C4-2B (cell line): ENCODE data around the gene B4GALNT2.

Source experiments
- H3K27ac ChIP-seq: fragments of 450-650 bp; 2 replicates; pipeline ENCODE4 v1.5.1; 2017
- CTCF ChIP-seq: fragments of 450-650 bp; conservative IDR thresholded peaks from 2 replicates; pipeline ENCODE4 v1.5.1; 2017; ENCODE audit warnings: mild to moderate bottlenecking
- ZFX ChIP-seq: fragments of 450-650 bp; IDR thresholded peaks from 2 replicates; pipeline ENCODE4 v1.6.1; 2017

The B4GALNT2 gene

GRCh38 chr17:49209061-49209571 lies 76.5 kb downstream of the B4GALNT2 start:
- no peak for TF ChIP-seq ZFX
- TF ChIP-seq CTCF = no peak
- H3K27ac ChIP-seq = no peak overlapping the region

DNA sequence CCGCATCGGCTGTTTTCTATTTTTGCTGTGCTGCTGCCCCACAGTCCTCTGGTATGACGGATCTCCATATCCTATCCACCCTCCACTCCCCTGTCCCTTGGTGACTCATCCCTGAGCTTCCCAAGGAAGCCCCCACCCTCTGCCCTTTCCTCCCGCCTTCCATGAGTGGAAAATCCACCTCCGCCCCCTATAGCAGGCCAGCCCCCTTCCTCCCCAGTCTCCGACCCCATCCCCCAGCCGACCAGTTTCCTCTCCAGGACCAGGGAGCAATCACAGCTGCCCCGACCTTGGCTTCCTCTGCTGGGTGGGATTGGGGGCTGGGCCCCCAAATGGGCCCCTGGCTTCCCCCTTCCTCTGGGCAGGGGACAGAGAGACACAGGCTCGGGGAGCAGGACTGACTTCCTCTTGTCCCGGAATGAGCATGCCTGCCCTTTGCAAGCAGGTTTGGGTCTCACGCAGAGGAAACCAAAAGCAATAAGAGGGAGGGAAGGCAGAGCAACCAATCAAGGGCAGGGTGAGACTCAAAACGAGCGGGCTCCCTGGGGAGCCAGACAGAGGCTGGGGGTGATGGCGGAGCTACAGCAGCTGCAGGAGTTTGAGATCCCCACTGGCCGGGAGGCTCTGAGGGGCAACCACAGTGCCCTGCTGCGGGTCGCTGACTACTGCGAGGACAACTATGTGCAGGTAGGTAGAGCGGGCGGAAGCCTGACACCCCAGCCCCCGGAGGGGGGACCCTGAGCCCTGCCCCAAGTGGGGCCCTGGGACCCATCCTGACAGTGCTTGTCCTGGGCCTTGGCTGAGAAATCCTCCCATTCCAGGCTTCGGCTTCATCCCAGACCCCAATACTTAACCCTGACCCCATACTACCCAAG lies 77.8 kb downstream of the B4GALNT2 start, which contains the start of the genes ABI3 and GNGT2:
ABI3 (plus strand) TSS at position 550 of the 872 bp plus-strand sequence; CDS start at position 568, 18 bp downstream.
GNGT2 (minus strand) TSS at position 417 of the 872 bp plus-strand sequence. CDS start 3,152 bp downstream, outside the sequence.
- no peak within 1 kb of the TSS for H3K27ac ChIP-seq
- no peak for TF ChIP-seq CTCF
- TF ChIP-seq ZFX = no peak

- TF ChIP-seq CTCF = no peak
- no peak overlapping the region for H3K27ac ChIP-seq
These were observed 80.8 kb downstream of the B4GALNT2 start for GRCh38 chr17:49213399-49213798.

- TF ChIP-seq ZFX (no peak), CTCF (no peak)
These were observed 81.3 kb downstream of the B4GALNT2 start for GRCh38 chr17:49213847-49214246.

GRCh38 chr17:49214676-49215360 lies 82.2 kb downstream of the B4GALNT2 start:
- no peak for TF ChIP-seq CTCF
- TF ChIP-seq ZFX = no peak

More at GRCh38 chr17:49213847-49214246, 81.3 kb downstream of the B4GALNT2 start:
- no peak overlapping the region for H3K27ac ChIP-seq

DNA sequence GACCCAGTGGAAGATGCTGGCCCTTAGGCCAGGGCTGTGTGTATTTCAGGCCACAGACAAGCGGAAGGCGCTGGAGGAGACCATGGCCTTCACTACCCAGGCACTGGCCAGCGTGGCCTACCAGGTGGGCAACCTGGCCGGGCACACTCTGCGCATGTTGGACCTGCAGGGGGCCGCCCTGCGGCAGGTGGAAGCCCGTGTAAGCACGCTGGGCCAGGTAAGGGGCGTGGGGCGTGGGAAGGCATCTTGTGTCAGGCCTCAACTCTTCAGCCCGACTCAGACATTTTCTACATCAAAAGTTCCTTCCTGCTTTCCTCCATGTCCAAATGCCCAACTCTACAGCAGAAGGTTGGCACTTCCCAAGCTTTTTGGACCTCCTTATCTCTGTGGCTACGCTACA lies 83.9 kb downstream of the B4GALNT2 start:
- TF ChIP-seq CTCF = no peak
- no peak for TF ChIP-seq ZFX
- no peak overlapping the region for H3K27ac ChIP-seq

More at GRCh38 chr17:49214676-49215360, 82.2 kb downstream of the B4GALNT2 start:
- no peak overlapping the region for H3K27ac ChIP-seq
